ENCODE results near the gene ISCU.

The ISCU gene

DNA sequence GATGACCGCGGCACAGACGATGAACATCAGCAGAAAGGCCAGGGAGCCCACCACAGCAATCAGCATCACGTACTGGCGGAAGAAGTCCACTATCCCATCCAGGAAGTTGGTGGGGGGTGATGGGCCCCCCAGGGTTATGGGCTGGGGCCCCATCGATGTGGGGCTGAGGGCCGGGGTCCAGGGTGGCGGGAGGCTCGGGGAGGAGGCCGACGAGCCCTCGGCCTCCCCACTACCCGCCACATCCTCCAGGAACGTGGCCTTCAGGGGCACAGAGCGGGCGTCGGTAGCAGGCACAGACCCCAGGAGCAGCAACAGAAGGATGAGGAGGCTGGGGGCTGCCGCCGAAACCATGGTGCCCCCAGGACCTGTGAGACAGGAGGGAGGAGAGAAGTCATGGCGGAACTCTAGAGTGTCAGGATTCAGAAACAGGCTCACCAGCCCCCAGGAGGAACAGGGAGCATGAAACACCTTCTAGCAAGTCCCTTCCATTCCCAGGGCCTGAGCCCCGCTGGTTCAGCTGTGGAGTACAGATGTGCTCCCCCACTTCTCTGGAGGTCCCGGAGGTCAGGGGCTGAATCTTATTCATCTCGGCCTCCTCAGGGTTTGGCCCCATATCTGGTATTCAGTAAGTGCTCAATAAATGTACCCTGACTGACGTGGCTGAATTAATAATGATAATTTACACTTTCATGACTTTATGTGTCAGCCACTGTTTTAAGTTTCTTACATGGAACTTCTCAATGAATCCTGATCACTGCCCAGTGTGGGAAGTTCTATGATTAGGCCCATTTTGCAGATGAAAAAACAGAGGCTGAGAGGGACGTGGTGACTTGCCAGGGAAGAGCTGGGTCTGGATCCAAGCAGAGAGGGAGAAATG is 29.9 kb downstream of the ISCU start:
- DNase-seq = no peak

DNA sequence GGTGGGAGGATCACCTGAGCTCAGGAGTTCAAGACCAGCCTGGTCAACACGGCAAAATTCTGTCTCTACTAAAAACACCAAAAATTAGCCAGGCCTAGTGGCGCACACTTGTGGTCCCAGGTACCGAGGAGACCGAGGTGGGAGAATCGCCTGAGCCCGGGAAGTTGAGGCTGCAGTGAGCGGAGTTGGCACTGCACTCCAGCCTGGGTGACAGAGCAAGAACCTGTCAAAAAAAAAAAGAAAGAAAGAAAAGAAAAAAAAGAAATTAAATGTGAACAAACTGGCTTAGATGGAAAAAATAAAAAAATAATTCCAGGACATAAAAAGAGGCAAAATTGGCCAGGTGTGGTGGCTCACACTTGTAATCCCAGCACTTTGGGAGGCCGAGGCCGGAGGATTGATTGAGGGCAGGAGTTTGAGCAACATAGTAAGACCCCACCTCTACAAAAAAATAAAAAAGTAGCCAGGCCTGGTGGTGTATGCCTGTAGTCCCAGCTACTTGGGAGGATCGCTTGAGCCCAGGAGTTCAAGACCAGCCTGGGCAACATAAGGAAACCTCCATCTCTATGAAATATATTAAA is 32.0 kb downstream of the ISCU start:
- DNase-seq = no peak

DNA sequence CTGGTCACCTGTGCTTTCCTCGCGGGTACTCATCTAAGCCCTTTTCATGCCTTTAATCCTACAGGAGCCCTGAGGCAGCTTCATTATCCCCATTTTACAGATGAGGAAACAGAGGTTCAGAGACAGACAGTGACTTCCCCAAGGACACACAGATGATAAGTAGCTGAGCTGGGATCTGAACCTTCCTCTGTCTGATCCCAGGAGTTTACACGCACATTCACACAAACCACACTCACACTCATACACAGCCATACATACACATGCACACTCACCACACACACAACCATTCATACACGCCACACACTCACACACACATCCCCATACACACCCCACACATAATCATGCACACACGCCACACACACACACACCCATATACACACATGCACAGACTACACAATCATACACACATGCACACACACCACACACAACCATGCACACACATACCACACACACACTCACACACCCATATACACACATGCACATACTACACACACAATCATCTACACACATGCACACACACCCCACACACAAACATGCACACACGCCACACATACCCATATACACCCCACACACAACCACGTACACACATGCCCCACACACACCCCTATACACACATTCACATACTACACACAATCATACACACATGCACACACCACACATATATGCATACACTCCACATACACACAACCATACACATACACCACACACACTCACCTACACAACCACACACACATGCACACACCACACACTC is 32.7 kb downstream of the ISCU start:
- no peak for DNase-seq

DNA sequence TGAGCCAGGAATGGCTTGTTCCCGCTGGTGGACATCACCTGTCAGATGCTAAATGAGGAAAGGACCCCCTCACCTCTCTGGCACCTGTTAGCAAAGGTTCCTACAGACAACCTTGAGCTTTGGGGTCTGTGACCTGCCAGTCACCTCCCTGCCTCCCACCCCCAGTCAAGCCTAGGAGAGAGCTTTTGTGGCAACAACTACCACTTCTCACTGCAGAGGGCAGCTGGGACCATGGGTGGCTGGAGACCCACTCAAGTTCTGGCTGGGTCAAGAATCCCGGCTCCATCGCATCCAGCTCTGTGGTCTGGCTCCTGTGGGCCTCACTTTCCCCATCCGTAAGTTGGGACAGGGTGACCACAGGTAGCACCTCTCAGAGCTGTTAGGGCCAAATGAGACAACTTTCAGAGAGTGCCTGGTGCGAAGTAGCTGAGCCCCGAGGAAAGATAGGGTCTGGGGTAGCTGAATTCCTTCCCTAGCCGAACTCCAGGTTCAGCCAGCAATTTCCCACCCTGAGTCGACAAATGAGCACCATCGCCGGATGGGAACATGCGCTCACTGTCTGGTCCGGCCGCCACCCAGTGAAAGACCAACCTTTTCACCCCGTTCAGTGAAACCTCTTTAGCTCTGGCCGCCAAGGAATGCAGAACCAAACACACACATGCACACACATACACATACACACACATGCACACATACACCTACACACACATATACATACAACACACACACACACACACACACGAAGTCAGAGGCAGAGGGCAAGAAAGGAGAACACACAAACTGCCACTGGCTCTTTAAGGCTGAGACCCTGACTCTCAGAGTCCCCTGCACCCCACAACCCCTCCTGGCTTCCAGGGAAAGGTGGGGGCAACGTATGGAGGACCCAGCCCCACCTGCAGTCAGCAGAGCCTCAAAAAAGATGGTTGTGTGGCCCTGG is 33.6 kb downstream of the ISCU start:
- no peak for DNase-seq

DNA sequence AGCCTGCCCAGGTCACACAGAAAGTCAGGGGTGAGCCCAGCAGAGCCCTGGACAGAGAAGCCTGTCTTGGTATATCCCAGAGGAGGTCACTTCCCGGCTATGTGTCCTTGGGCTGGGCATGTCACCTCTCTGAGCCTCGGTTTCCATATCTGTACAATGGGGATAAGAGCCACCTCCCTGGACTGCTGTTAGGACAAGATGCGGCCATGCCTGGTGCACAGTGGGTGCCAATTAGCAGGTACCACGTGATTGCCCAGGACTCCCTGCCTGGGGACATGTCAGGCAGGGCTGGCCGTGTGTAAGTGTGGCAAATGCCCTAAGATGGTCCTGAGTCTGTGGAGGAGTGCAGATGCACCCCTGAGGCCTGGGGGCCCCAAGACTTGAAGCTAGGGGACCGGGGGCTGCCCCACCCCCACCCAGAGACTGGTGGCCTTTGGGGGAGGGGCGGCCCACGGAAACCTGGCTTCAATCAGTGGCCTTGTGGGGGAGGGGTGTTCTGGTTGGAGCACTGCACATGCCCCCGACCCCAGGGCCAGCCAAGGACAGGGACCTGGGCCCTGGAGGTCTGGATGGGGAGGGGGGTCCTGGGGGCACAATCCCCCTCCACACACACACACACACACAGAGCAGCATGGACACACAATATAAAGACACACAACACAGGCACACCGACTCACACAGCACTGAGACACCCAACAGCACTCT is 34.6 kb downstream of the ISCU start:
- DNase-seq = no peak

DNA sequence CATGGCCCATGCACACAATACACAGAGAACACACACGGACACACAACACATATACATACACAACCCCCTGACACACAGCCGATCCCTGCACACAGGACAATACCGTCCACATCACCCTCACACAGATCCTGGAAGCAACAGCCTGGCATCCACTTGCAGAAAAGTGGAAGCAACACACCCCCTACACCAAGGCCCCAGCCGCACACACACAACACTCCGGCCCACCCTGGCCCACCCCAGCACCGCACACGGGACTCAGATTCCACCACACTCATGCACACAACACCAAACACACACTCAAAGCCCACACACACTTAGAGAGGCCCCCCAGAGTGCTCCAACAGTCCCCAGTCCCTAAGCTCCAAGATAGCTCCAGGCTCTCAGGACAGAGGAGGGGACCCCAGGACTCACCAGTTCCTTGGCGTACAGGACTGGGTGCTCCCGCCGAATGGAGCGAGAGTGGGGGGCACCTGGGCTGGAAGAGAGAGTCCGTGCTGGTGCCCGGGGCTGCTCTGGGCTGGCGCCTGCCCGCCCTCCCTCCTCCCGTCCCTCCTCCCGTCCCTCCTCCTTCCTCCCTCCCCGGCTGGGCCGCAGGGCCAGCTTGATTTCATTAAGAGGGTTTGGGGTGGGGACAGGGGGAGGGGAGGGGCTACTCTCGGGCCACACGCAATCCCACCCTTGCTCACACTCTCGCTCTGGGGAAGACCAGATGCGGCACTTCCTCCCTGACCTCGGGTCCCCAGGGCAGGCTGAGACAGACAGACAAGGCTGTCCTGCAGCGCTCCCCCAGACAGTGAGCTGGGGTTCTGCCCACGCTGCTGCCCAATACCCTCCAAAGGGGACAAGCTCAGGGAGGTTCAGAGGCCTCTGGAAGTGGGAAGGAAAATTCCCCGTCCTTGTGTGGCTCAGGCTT is 35.4 kb downstream of the ISCU start, which contains the start of gene TMEM119:
Gene TMEM119, minus strand, starts transcription at position 526 of the 913 bp plus-strand sequence. CDS start 5,701 bp downstream, outside the sequence.
- DNase-seq = no peak

DNA sequence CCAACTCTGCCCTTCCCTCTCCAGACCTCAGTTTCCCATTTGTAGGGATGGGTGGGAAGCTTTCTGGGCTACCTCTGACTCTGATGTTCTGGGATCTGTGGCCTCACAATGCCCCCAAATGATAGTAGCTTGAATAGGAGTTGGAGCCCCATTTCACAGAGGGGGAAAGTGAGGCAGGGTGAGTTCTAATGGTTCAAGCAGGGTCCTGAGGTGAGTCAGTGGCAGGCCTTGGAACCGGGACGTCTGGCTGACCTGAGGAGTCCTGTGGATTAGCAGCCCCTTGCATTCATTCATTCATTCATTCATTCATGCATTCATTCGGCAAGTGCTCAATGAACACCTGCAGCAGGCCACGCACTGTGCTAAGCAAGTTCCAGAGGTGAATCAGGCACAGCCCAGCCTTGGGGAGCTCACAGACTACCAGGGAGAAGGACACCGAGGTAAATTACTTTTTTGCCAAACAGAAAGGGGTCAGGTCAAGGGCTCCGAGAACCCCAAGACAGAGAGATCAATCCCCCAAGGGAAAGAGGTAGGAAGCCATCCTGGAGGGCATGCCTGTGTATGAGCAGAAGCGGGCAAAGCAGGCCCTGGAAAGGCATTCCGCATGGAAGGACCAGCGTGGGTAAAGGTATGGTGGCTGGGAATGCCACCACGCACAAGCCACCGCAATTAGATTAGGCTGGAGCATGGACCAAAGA is 36.3 kb downstream of the ISCU start:
- DNase-seq = no peak

DNA sequence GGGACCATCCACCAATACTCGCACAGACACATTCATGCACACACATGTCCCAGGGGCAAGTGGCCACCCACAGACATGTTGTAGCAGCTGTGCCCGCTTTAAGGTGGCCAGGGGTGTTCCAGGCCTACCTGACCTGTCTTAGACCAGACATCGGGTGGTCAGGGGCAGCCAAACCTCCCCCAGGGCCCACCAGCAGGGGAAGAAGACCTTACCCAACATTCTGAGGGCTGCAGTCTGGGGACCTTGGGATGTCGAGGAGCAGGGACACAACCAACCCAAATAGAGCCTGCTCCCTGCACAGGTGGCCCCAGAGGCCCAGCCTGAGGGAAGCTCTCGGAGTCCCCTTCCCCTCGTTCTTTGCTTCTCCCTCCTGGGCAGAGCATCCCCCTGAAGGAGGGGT is 37.1 kb downstream of the ISCU start:
- no peak for DNase-seq

DNA sequence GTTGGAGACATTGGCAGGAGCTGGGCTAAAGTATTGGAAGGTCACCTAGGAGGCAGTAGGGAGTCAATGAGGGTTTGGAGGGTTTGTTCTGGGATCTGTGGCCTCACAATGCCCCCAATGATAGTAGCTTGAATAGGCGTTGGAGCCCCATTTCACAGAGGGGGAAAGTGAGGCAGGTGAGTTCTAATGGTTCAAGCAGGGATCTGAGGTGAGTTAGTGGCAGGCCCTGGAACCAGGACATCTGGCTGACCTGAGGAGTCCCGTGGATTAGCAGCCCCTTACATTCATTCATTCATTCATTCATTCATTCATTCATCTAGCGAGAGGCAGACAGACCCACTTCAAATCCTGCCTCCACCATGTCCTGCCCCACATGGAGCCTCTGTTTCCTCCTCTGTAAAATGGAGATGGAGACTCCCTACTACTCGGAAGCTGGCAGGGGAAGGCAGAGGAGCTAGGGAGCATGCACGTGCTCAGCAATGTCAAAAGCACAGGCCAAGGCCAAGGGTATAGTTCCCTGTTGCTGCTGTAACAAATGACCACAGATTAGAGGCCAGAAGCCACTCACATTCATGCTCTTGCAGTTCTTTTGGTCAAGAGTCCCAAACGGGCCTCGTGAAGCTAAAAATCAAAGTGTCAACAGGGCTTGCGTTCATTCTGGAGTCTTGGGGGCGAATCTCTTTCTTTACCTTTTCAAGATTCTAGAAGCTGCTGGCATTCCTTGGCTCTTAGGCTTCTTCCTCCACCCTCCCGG is 37.7 kb downstream of the ISCU start:
- no peak for DNase-seq

DNA sequence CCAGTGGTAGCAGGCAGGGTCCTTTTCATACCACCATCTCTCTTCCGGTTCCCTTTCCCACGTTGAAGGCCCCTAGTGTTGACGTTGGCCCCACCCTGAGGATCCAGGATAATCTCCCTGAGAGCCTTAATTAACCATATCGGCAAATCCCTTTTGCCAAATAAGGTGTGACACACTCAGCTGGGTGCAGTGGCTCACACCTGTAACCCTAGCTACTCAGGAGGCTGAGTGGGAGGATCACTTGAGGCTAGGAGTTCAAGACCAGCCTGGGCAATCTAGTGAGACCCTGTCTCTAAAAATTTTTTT is 38.3 kb downstream of the ISCU start:
- no peak for DNase-seq

DNA sequence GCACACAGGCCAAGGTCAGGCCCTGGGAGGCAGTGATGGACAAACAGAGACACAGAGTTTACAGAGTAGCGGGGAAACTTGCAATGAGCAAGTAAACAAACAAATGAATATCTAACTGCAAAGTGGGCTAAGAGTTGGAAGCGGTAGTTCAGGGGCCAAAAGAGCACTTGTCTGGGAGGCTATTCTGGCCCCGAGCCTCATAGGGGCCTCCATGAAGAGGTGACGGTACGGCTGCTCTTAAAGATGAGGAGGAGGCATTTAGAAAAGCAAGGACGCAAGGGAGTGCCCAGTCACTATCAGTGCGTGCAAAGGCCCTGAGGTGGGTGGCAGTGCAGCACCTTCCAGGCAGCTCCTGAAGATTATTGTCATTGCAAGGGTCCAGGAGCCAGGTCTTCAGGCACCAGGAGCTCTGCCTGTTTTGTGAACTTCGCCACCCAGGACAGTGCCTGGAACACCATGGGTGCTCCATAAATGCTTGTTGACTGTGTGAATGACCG is 39.9 kb downstream of the ISCU start:
- DNase-seq = no peak

DNA sequence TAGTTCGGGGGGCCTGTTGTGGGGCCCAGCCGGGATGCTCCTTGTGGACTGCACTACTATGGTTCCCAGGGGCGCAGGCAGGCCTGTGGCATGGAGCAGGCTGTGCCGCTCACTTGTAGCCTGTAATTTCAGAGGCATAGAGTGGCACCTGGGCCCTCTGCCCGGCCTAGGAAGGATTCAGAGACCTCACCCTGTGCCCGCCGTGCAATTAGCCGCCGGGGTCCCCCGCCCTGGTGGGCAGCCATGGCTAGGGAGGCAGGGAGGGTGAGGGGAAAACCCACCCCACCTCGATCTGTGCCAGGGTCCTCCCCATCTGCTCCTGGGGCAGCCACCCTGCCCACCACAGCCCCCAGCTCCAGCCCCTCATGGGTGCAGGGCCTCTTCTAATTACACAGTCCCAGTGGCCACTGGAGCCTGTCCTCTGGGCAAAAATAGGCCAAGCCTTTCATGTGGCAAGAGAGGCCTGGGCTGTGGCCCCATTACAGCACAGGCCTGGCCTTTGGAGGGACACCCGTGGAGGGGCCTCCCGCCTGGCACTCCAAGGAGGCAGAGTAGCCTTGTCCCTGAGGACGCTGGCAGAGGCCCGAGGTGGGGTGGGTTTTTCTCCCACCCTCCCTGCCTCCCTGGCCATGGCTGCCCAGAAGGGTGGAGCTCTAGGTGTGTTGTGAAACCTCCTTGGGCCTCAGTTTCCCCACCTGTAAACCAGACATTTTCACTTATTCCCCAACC is 40.7 kb downstream of the ISCU start:
- DNase-seq = no peak

DNA sequence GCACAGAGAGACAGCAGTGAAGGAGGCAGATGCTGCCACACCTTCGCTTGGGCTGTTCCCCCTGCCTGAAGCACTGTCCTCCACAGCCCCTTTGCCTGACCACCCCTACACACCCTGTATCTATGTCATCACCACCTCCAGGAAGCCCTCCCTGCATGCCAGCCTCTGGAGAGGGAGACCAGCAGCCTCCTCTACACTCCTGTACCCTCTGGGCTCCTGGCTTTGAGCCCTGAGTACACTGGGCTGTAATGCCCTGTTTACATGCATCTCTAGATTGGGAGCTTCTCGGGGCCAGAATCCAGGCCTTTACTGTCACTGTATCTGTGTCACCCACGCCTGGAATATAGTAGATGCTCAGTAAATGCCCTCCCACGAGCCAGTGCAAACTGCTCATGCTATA is 41.3 kb downstream of the ISCU start:
- DNase-seq = no peak

DNA sequence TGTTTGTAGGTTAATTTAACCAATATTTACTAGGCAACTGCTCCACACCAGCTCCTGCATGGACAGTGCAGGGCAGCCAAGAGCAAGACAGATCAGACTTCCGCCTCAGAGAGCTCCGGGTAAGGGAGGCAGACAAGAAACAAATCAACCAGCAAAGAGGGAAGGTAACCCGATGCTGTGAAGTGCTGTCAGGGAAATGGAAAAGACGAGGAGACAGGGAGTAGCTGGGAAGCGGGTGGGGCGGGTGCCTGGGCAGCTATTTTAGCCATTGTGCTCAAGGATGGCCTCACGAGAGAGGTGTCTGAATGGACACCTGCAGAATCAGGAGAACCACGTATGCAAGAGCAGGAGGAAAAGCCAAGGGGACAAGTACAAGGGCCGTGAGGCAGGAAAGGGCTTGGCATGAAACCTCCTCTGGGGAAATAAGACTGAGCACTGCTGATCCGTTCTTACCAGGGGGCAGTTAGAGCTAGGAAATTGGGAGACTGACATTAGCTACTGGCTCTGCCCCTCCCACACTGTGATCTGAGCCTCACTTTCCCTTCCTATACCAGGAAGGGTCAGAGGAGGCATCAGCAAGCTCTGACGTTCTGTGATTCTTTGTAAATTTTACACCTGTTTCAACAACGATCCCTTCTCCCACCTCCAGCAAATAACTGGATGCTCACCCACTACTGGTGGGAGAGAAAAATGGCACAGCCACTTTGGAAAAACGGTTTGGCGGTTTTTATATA is 42.0 kb downstream of the ISCU start:
- no peak for DNase-seq

DNA sequence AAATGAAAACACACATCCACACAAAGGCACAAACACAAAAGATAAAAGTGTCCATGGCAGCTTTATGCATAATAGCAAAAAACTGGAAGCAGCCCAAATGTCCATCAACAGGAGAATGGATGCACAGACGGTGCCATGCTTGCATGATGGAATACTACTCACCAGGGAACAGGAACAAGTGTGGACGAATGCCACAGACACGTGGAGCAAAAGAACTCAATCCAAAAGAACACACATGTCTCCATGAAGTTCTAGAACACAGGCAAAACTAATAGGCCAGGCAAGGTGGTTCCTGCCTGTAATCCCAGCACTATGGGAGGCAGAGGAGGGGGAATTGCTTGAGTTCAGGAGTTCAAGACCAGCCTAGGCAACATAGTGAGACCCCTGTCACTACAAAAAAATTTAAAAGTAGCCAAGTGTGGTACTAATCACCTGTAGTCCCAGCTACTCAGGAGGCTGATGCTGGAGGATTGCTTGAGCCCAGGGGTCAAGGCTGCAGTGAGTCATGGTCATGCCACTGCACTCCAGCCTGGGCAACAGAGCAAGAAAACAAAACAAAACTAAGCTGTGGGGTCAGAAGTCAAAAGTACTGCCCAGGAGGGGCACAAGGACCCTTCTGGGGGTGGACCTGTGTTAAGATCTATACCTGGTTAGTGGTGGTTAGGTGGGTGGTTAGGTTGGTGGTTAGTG is 42.7 kb downstream of the ISCU start:
- no peak for DNase-seq

DNA sequence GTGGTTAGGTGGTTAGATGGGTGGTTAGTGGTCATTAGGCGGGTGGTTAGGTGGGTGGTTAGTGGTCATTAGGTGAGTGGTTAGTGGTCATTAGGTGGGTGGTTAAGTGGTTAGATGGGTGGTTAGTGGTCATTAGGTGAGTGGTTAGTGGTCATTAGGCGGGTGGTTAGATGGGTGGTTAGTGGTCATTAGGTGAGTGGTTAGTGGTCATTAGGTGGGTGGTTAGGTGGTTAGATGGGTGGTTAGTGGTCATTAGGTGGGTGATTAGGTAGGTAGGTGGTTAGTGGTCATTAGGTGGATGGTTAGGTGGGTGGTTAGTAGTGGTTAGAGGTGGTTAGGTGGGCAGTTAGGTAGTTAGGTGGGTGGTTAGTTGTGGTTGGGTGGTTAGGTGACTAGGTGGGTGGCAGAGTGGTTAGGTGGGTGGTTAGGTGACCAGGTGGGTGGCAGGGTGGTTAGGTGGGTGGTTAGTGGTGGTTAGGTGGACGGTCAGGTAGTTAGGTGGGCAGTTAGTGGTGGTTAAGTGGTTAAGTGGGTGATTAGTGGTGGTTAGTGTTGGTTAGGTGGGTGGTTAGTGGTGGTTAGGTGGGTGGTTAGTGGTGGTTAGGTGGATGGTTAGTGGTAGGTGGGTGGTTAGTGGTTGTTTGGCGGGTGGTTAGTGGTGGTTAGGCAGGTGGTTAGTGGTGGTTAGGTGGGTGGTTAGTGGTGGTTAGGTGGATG is 43.5 kb downstream of the ISCU start:
- DNase-seq = no peak

DNA sequence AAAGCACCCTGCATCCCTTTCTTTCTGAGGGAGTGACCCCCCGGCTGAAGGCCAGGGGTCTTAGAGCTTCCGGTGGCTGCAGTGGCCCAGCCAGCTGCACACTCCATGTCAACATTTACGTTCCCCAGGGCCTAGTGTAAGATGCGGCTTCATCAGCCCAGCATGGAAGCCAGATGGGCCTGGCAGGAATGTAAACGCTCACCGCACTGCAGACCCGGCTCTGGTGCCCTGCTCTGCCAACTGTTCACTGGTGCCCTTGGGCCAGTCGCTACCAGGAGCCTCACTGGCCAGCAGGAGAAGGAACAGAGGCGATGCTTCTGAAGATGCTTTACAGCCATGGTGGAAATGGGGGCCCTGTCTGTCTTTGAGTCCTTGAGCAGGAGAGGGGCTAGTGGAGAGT is 44.1 kb downstream of the ISCU start:
- DNase-seq = no peak
